GM12801 (cell line): ENCODE measurements around the gene ZNF264.

Source experiments
- TF ChIP-seq, protein P1 (sequence below): IDR thresholded peaks from one replicate; pipeline ENCODE4 v1.5.1; 2011; ENCODE audit warnings: control low read depth; ENCODE audit not compliant: insufficient read length; ENCODE audit errors: extremely low read depth

ZNF264 gene

DNA sequence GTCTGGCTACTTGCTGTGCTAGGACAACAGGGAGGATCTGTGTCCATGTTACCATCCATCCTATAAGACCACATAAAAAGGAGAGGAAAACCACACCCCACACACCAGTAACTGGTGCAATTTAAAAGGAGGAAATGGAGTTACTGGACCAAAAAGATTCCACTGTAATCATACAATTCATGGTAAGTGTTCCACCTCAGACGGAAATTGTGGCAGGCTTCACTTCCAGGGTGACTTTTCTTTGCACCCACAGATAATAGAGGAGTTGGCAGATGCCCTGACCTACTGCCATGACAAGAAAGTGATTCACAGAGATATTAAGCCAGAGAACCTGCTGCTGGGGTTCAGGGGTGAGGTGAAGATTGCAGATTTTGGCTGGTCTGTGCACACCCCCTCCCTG, 41.9 kb downstream of the ZNF264 start:
- TF ChIP-seq, protein P1, sequence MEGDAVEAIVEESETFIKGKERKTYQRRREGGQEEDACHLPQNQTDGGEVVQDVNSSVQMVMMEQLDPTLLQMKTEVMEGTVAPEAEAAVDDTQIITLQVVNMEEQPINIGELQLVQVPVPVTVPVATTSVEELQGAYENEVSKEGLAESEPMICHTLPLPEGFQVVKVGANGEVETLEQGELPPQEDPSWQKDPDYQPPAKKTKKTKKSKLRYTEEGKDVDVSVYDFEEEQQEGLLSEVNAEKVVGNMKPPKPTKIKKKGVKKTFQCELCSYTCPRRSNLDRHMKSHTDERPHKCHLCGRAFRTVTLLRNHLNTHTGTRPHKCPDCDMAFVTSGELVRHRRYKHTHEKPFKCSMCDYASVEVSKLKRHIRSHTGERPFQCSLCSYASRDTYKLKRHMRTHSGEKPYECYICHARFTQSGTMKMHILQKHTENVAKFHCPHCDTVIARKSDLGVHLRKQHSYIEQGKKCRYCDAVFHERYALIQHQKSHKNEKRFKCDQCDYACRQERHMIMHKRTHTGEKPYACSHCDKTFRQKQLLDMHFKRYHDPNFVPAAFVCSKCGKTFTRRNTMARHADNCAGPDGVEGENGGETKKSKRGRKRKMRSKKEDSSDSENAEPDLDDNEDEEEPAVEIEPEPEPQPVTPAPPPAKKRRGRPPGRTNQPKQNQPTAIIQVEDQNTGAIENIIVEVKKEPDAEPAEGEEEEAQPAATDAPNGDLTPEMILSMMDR: no peak

GRCh38 chr19:57239982-57240310, 48.6 kb downstream of the ZNF264 start:
- TF ChIP-seq, protein P1: no peak

- TF ChIP-seq, protein P1: no peak
Observed at GRCh38 chr19:57240311-57241090, 49.2 kb downstream of the ZNF264 start, which contains the start of gene ZNF805. Gene ZNF805 (plus strand): TSS chr19:57240632. CDS start chr19:57240892, 260 bp downstream.

- TF ChIP-seq, protein P1: no peak
Observed at GRCh38 chr19:57241176-57241575, 49.9 kb downstream of the ZNF264 start.

DNA sequence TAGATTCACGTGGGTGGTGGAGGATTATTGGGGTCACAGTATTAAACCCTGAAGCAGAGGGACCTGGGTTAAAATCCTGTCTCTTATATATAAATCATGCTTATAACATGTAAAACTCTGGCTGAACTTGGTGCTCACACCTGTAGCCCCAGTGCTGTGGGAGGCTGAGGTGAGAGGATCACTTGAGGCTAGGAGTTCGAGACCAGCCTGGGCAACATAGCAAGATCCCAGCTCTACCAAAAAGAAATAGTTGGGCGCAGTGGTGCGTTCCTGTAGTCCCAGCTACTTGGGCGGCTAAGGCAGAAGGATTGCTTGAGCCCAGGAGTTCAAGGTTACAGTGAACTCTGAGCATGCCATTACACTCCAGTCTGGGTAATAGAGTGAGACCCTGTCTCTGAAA, 51.5 kb downstream of the ZNF264 start:
- TF ChIP-seq, protein P1: no peak

- TF ChIP-seq, protein P1: no peak
Observed at GRCh38 chr19:57244513-57244912, 53.2 kb downstream of the ZNF264 start.

DNA sequence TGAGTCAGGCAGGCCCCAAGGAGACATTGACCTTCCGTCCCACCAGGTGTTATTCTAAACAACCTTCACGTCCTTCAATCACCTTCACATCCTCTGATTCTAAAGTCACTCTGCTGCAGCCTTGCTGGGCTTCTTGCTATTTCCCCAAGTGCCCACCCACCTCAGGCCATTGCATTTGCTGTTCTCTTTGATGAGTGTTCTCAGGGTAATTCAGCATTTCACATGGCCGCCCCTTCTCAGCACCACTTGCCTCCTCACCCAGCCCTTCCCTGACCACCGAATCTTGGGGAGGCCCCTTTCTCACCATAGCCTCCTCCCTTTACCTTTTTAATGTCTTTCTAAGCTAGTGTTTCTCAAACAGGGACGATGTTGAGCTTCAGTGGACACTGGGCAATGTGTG, 53.8 kb downstream of the ZNF264 start:
- TF ChIP-seq, protein P1: no peak
